HFF-Myc (cell line): ENCODE results near the gene NEK11.
A peak's percentile ranks its signal among the peaks of the same experiment; 100 is the strongest.

Experiments
- DNase-seq: peaks from one replicate; pipeline ENCODE4 v3.0.0-alpha.2; 2011; ENCODE audit warnings: low read depth; ENCODE audit errors: extremely low read depth
- H3K4me3 ChIP-seq: replicated peaks from 2 replicates; pipeline ENCODE4 v1.5.1; 2011; ENCODE audit warnings: low read depth, mild to moderate bottlenecking, control low read depth, low read length
- TF ChIP-seq, protein P1 (sequence below): IDR thresholded peaks from 2 replicates; pipeline ENCODE4 v1.5.1; 2012; ENCODE audit warnings: mild to moderate bottlenecking, low read depth, low read length, control low read depth; ENCODE audit errors: missing control alignments

NEK11 gene

DNA sequence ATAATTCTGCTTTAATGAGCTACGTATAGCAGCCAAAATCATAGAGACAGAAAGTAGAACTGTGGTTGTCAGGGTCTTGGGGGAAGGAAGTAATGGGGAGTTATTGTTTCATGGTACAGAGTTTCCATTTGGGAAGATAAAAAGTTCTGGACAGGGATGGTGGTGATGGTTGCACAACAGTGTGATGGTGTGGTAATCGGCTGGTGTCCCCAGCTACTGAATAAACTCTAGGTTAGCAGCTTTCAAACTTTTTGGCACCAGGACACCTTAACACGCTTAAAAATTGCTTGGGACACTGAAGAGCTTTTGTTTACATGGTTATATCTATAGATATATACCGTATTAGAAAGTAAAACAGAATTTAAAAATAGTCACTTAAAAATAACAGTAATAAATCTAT lies 166.0 kb downstream of the NEK11 start:
- TF ChIP-seq, protein P1, sequence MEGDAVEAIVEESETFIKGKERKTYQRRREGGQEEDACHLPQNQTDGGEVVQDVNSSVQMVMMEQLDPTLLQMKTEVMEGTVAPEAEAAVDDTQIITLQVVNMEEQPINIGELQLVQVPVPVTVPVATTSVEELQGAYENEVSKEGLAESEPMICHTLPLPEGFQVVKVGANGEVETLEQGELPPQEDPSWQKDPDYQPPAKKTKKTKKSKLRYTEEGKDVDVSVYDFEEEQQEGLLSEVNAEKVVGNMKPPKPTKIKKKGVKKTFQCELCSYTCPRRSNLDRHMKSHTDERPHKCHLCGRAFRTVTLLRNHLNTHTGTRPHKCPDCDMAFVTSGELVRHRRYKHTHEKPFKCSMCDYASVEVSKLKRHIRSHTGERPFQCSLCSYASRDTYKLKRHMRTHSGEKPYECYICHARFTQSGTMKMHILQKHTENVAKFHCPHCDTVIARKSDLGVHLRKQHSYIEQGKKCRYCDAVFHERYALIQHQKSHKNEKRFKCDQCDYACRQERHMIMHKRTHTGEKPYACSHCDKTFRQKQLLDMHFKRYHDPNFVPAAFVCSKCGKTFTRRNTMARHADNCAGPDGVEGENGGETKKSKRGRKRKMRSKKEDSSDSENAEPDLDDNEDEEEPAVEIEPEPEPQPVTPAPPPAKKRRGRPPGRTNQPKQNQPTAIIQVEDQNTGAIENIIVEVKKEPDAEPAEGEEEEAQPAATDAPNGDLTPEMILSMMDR: no peak
- H3K4me3 ChIP-seq: no peak overlapping the region
- no peak for DNase-seq

DNA sequence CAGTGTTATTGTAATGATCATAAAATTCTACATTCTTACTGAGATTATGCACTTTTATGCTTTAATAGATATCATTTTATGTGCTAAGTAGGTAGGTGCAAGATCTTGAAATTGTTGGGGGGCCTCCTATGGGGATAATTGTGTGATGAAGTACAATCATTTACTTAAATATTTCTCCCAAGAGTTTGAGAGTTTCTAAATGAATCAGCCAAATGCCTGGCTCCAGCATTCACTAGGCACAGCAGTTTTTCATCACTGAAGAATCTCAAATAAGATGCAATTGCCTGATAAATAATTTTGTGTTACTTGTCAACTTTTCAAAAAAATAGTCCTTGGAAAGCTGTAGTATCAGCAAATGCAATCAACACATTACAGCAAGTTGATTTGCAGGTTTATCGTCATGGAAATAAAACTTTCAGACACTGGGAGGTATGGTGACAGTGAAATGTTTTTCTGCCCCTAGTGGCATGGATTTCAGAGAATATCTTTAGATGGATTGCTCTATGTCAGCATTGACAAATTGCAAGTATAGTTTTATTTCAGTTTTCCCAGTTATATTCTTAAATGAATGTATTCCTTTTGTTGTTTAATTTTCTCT lies 167.1 kb downstream of the NEK11 start:
- DNase-seq: no peak
- H3K4me3 ChIP-seq: no peak overlapping the region
- TF ChIP-seq, protein P1: no peak

DNA sequence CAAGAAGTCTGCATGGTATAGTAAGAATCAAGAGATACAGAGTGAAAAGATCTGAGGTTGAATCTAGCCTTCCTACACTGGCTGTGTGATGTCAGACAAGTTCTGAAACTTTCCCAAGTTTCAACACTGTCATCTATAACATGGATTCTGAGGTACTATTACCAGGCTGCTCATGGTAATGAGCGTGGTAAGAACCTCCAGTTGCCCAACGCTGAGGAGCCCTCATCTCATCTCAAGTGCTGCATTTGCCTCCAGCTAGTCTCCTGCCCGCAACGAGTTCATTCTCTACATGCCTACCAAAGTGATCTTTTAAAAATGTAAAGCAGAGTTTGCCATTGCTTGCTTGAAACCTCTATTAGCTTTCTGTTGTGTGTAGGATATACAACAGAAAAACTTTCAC lies 168.1 kb downstream of the NEK11 start:
- H3K4me3 ChIP-seq: no peak overlapping the region
- TF ChIP-seq, protein P1: no peak
- no peak for DNase-seq

DNA sequence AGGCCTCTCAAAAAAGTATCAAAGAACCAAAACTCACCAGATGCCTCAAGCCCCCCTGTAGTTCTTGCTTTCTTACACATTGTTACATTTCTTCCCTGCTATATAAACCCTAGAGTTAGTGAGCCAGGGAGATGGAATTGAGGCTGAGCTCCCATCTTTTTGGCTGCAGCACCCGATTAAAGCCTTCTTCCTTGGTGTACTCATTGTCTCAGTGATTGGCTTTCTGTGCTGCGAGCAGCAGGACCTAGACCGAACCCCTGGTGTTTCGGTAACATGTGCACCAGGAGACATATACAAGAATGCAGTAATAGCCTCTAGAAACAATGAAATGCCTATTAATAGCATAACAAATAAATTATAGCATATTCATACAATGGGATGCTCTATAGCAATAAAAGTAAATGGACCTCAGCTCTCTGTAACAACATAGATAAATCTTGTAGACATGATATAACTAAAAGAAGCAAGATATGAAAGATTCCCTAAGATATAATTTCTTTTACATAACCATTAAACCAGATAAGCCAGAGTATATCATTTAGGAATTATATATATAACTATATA lies 174.0 kb downstream of the NEK11 start:
- no peak overlapping the region for H3K4me3 ChIP-seq
- TF ChIP-seq, protein P1: no peak

DNA sequence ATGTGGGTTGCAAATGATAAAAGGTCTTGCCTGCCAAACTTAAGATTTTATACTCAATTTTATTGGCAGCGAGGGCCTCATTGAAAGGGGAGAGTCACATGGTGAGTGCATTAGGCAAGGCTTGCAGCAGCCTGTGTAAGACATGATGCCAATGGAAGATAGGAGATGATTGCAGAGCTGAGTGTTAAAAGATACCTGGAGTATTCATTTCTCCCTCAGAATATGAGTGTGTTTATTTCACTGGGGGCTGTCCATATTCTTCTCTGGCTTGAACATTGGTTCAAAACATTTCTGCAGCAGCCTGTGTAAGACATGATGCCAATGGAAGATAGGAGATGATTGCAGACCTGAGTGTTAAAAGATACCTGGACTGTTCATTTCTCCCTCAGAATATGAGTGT lies 189.7 kb downstream of the NEK11 start:
- TF ChIP-seq, protein P1: no peak
- no peak overlapping the region for H3K4me3 ChIP-seq
- DNase-seq: no peak

More for the DNA sequence above, 174.0 kb downstream of the NEK11 start:
- DNase-seq: no peak

DNA sequence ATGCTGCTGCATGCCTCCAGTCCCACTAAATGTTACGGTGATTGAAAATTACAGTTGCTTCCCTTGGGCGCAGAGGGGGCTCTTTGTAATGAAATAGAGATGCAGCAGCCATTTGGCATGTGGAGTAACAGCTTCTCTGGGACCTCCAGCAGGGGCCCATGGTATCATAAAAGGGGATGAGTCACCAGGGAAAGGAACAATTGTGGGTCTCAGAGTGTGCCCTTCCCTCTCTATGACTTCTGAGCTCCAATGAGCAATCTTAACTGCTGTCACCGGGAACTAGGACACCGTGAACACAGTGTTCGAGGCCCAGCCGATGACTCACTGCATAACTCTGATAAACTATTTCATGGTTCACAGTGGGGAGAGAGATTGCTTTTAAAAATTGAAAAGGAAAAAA lies 190.1 kb downstream of the NEK11 start:
- peak; percentile 14 for DNase-seq
- H3K4me3 ChIP-seq: no peak overlapping the region

More for the DNA sequence above, 190.1 kb downstream of the NEK11 start:
- TF ChIP-seq, protein P1: no peak
